K562 (cell line): ENCODE data around the gene PPM1H. TPM values are rescaled to one million over a fixed set of nuclear protein-coding genes. Genes with fewer than 3 reads are reported as not detected.

Experiments
- ATAC-seq: fragments of 200-7000 bp; cut with Tn5 transposase; 3 replicates; pipeline ENCODE4 v1.9.1; 2020; ENCODE audit warnings: moderate library complexity
- BruUV-seq: library from RNA; stranded (reverse); fragments of 400-500 nt; replicated peaks from 2 replicates; lab custom pipeline; 2021; lab: Mats Ljungman, UMichigan
- CTCF ChIA-PET: fragments of 300-600 bp; formaldehyde crosslinking; extraction: SDS; loops from one replicate; lab custom pipeline; 2021; ENCODE audit warnings: low intra/inter-chr PET ratio; lab: Yijun Ruan, JAX
- POLR2A ChIA-PET: fragments of 300-600, 350-650 bp; sonication (Branson Sonifier 250); formaldehyde crosslinking; extraction: SDS; loops from one replicate; lab custom pipeline; 2021; ENCODE audit warnings: antibody characterized with exemption, inconsistent platforms; lab: Yijun Ruan, JAX
- DNase-seq, 4 experiments: peaks; one replicate each; pipeline versions ENCODE4 v3.0.0 to v3.0.0-alpha.2; 2011 to 2018; ENCODE audit warnings: low spot score in 3 of 4, mixed read lengths in 3 of 4; ENCODE audit errors: extremely low read depth in 1 of 4
- FAIRE-seq: peaks from 2 replicates; lab custom pipeline; 2011; peaks lifted over from hg19 to GRCh38; lab: Jason Lieb, UNC
- H2AFZ ChIP-seq: 2 replicates; pipeline ENCODE4 v1.6.0; 2011; ENCODE audit warnings: low read depth, low read length, control low read depth, inconsistent platforms
- H3K27ac ChIP-seq: fragments of 200-600 bp; 3 replicates; pipeline ENCODE4 v1.8.0; 2011; ENCODE audit warnings: low read depth, mild to moderate bottlenecking, control low read depth, inconsistent platforms, low read length, moderate library complexity, mixed read lengths; ENCODE audit errors: extremely low read depth
- H3K27me3 ChIP-seq, 2 experiments: fragments of 300-600 bp in 1 of 2; 2 replicates in 1 of 2; 3 replicates in 1 of 2; pipeline versions ENCODE4 v1.6.0 to v1.8.0; 2011; ENCODE audit warnings: inconsistent platforms in 2 of 2, low read length in 2 of 2, mild to moderate bottlenecking in 1 of 2, mixed read lengths in 1 of 2, moderate library complexity in 1 of 2; ENCODE audit not compliant: control insufficient read depth in 2 of 2, insufficient read depth in 2 of 2
- H3K36me3 ChIP-seq: fragments of 300-600 bp; 3 replicates; pipeline ENCODE4 v1.8.0; 2011; ENCODE audit warnings: mild to moderate bottlenecking, low read length, inconsistent platforms; ENCODE audit not compliant: control insufficient read depth, insufficient read depth
- H3K4me1 ChIP-seq, 2 experiments: fragments of 200-600 bp in 1 of 2; replicated peaks in 1 of 2; 2 replicates in 1 of 2; 3 replicates in 1 of 2; pipeline versions ENCODE4 v1.5.1 to v1.8.0; 2011; ENCODE audit warnings: inconsistent platforms in 2 of 2, low read length in 2 of 2, mild to moderate bottlenecking in 1 of 2, mixed read lengths in 1 of 2, moderate library complexity in 1 of 2; ENCODE audit not compliant: control insufficient read depth in 2 of 2, insufficient read depth in 2 of 2
- H3K4me2 ChIP-seq: 2 replicates; pipeline ENCODE4 v1.6.1; 2011; ENCODE audit warnings: low read length, control low read depth, inconsistent platforms, mixed read lengths; ENCODE audit not compliant: insufficient read depth
- H3K4me3 ChIP-seq: fragments of 200-600 bp; sonication (generic), shearing (Covaris generic); 2 replicates; pipeline ENCODE4 v1.5.1; 2016; ENCODE audit warnings: control low read depth, inconsistent platforms
- H3K79me2 ChIP-seq: fragments of 200-600 bp; 3 replicates; pipeline ENCODE4 v1.8.0; 2011; ENCODE audit warnings: low read length, inconsistent platforms; ENCODE audit not compliant: control insufficient read depth, insufficient read depth
- H3K9ac ChIP-seq, 2 experiments: 2 replicates each; pipeline versions ENCODE4 v1.6.0 to v1.6.1; 2011; ENCODE audit warnings: low read depth in 2 of 2, low read length in 2 of 2, control low read depth in 1 of 2, inconsistent platforms in 1 of 2, mild to moderate bottlenecking in 1 of 2, mixed read lengths in 1 of 2; ENCODE audit not compliant: insufficient read depth in 1 of 2
- H3K9me1 ChIP-seq: one replicate; pipeline ENCODE4 v1.6.0; 2011; ENCODE audit warnings: inconsistent platforms, mild to moderate bottlenecking, low read length, moderate library complexity; ENCODE audit not compliant: control insufficient read depth, insufficient read depth
- H3K9me3 ChIP-seq: replicated peaks from 2 replicates; pipeline ENCODE4 v1.5.1; 2011; ENCODE audit warnings: low read depth, low read length, inconsistent platforms; ENCODE audit not compliant: control insufficient read depth, insufficient read depth
- H4K20me1 ChIP-seq: replicated peaks from 2 replicates; pipeline ENCODE4 v1.6.1; 2011; ENCODE audit warnings: low read length, inconsistent platforms, mixed read lengths; ENCODE audit not compliant: control insufficient read depth, insufficient read depth
- ELF2 ChIP-seq: fragments of 250-450 bp; sonication (Bioruptor Pico); IDR thresholded peaks from 2 replicates; pipeline ENCODE4 v1.5.0; 2021; ENCODE audit warnings: mild to moderate bottlenecking
- HMBOX1 ChIP-seq: sonication (generic); IDR thresholded peaks from 2 replicates; pipeline ENCODE4 v1.6.1; 2016
- MLX ChIP-seq, 2 experiments: fragments of 450-650 bp in 1 of 2; sonication (generic) in 1 of 2; formaldehyde crosslinking; conservative IDR thresholded peaks; 2 replicates each; pipeline versions ENCODE4 v1.4.0 to v1.8.1; 2020 to 2022; ENCODE audit warnings: mild to moderate bottlenecking in 1 of 2, missing genetic modification reagents in 1 of 2
- MTF1 ChIP-seq: fragments of 250-450 bp; sonication (Bioruptor Pico); IDR thresholded peaks from 2 replicates; pipeline ENCODE4 v1.9.0; 2021; ENCODE audit warnings: moderate library complexity, mild to moderate bottlenecking, inconsistent platforms, borderline replicate concordance
- ZNF583 ChIP-seq: fragments of 250-450 bp; sonication (Bioruptor Pico); IDR thresholded peaks from 2 replicates; pipeline ENCODE4 v1.4.0; 2020
- WGBS: fragments of 100-300 bp; shearing (Covaris generic); methylation state at CpG from one replicate; pipeline ENCODE4 v1.1.6; 2016; ENCODE audit warnings: low coverage, mixed read lengths; ENCODE audit not compliant: insufficient coverage; ENCODE audit errors: missing lambda C conversion rate; 5-methylcytosine and 5-hydroxymethylcytosine counted together
- in situ Hi-C: fragments of 300-500 bp; cut with MboI; formaldehyde crosslinking; loops from 4 replicates; pipeline ENCODE4 v1.15.0; 2018; ENCODE audit warnings: inconsistent platforms, mixed read lengths
- intact Hi-C: fragments of 100-400 bp; cut with micrococcal nuclease; formaldehyde crosslinking; loops from 2 replicates; pipeline ENCODE4 v1.14.2; 2022
- polyA plus RNA-seq, 8 experiments: library from polyadenylated mRNA; depleted of rRNA in 4 of 8; stranded (reverse) in 5 of 8; unstranded in 3 of 8; fragments of >200 nt; fragmentation: Nextera tagmentation in 2 of 8; fragmentation: Illumina TruSeq in 1 of 8; extraction: Ambion mirVana in 2 of 8; extraction: Trizol in 1 of 8; gene quantifications; 2 replicates each; pipeline versions ENCODE4 v1.2.1 to v1.2.3, GENCODE V29; 2011 to 2014; ENCODE audit warnings: inconsistent platforms in 1 of 8, missing spikeins in 1 of 8
- total RNA-seq, 7 experiments: library from RNA; depleted of rRNA in 6 of 7; stranded (reverse); fragments of >200 nt in 6 of 7; fragmentation: Illumina TruSeq in 2 of 7; extraction: Trizol in 2 of 7; gene quantifications; 2 replicates each; pipeline versions ENCODE4 v1.2.1 to v1.2.3, GENCODE V29; 2011 to 2021; ENCODE audit warnings: low replicate concordance in 1 of 7
- TF ChIP-seq, protein P1 (sequence below): fragments of 250-450 bp; sonication (Bioruptor Pico); IDR thresholded peaks from 2 replicates; pipeline ENCODE4 v1.4.0; 2020; ENCODE audit warnings: mild to moderate bottlenecking

PPM1H gene
- total and polyA plus RNA-seq, 9 of the 15 experiments (the other 6 are each of a cell fraction or from before 2014, with no cell fraction given) = 5.3 to 29.3 (median 11.3) TPM

DNA sequence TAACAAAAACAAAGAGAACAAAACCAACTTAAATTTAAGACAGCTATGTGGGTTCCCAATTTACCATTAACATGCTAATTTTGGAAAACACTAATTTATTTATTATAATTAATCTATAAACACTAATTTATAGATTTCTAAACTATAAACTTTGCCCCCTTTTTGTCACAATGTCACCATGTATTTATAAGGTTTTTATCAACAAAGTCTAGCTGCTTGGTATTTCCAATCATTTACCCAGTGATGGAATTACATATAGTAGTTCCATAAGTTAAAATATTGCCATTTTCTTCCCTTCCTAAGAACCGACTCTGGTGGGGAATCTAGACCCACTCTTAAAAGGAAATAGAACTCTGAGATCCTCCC is 140.7 kb downstream of the PPM1H start:
- BruUV-seq = no TSS peak
- TF ChIP-seq, protein P1, sequence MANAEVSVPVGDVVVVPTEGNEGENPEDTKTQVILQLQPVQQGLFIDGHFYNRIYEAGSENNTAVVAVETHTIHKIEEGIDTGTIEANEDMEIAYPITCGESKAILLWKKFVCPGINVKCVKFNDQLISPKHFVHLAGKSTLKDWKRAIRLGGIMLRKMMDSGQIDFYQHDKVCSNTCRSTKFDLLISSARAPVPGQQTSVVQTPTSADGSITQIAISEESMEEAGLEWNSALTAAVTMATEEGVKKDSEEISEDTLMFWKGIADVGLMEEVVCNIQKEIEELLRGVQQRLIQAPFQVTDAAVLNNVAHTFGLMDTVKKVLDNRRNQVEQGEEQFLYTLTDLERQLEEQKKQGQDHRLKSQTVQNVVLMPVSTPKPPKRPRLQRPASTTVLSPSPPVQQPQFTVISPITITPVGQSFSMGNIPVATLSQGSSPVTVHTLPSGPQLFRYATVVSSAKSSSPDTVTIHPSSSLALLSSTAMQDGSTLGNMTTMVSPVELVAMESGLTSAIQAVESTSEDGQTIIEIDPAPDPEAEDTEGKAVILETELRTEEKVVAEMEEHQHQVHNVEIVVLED (CRISPR knock-in tag) = no peak
- TF ChIP-seq ELF2 (CRISPR knock-in tag) = no peak
- TF ChIP-seq ZNF583 (CRISPR knock-in tag) = no peak
- TF ChIP-seq MTF1 (CRISPR knock-in tag) = no peak
- no peak for TF ChIP-seq MLX (CRISPR knock-in tag; conservative IDR thresholded peaks at IDR 0.05)
- 0 out of 2 replicates have a peak, but pooled peaks have one; percentile 18 for TF ChIP-seq HMBOX1
- WGBS = 0% methylated on average over 1 of the region's 1 CpG
- H3K9me1 ChIP-seq = no peaks in the 10 kb centered on the region
- ATAC-seq = no peak
- ChIA-PET POLR2A (interaction anchor here (0.7 kb wide), 2 partner anchors 284 to 381 kb away, joined by 3 read pairs; no protein-coding TSS in a partner anchor), CTCF (interaction anchor here (0.7 to 3.0 kb wide), 5 partner anchors 141 to 356 kb away, joined by 3 to 33 read pairs (median 3); partner anchors contain the start of gene PPM1H)
- H3K9me3 ChIP-seq = no peaks in the 10 kb centered on the region
- FAIRE-seq = no peak
- no peak for DNase-seq
- no peak overlapping the region for H3K4me3 ChIP-seq
- no peaks in the 10 kb centered on the region for H3K27me3 ChIP-seq
- no peak overlapping the region for H3K9ac ChIP-seq
- H3K4me1 ChIP-seq = no peaks in the 10 kb centered on the region
- H3K27ac ChIP-seq = no peak overlapping the region
- H3K36me3 ChIP-seq = peaks cover 8% of the 10 kb centered on the region; the same call in 1 of the 3 replicates
- H4K20me1 ChIP-seq = no peaks in the 10 kb centered on the region
- intact Hi-C loops = loop anchor here (1.0 kb wide), 3 partner anchors 192 to 356 kb away; no protein-coding TSS in a partner anchor
- no peaks in the 10 kb centered on the region for H3K79me2 ChIP-seq
- in situ Hi-C loops = loop anchor here (5.0 kb wide), 1 partner anchor 357 kb away; no protein-coding TSS in a partner anchor
- H3K4me2 ChIP-seq = no peak overlapping the region
- peak overlapping the region; percentile 27; the same call in 1 of the 2 replicates for H2AFZ ChIP-seq
